HG02840 (cell line): ENCODE data around the gene NEK10.

Experiments used
- ATAC-seq: cut with Tn5 transposase; IDR thresholded peaks from one replicate; pipeline ENCODE4 v1.9.1; 2021; ENCODE audit warnings: mild to moderate bottlenecking, moderate library complexity, moderate number of reproducible peaks; ENCODE audit not compliant: unreplicated experiment, low FRiP score

The NEK10 gene

DNA sequence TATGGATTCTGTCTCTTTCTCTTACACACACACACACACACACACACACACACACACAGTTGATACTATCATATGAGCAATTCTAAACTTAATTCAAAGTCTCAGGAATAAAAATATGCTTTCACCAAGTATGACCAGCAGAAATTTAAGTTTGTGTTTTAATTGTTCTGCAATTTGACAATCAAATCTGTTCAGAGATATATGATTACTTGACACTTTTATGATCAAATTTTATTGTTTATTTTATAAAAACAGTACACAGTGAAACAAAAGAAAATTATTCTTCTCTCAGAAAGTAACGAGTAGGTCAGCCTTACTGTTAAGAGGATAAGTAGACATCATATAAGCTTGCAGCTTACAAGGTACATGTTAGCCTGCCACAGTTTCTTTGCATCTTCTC is 114.3 kb downstream of the NEK10 start:
- no peak for ATAC-seq

DNA sequence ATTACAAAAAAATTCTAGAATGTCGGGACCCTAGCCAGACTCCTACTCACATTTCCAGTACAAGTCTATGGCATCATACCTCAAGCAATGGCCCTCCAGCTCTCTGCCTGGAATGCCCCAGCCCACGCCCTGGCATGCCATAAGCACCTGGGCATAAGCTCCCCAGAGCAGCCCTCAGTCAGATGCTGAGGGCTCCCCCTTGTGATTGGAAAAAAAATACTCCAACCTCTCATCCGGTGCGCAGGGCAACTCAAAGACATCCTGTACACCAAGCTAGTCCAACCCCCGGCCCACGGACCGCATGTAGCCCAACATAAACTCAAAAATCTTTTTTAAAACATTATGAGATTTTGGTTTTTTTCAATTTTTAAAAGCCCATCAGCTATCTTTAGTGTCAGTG is 115.4 kb downstream of the NEK10 start:
- ATAC-seq, result no peak

DNA sequence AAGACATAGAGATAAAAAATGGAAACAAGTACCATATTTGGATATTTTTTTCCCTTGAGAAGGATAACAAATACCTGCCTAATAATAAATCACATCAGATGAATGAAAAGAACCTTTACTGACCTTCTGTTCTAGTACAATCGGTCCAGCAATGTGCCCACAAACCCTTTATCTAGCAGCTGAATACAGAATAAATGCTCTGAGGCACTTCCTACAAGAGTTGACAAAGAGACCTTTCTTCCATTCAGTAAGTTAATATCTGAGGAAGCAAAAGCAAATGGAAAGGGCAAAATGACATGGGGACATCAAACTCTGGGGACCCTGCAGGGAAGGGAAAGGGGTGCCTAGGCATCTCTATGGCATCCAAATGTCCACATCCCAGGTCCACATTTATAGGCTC is 115.8 kb downstream of the NEK10 start:
- no peak for ATAC-seq

DNA sequence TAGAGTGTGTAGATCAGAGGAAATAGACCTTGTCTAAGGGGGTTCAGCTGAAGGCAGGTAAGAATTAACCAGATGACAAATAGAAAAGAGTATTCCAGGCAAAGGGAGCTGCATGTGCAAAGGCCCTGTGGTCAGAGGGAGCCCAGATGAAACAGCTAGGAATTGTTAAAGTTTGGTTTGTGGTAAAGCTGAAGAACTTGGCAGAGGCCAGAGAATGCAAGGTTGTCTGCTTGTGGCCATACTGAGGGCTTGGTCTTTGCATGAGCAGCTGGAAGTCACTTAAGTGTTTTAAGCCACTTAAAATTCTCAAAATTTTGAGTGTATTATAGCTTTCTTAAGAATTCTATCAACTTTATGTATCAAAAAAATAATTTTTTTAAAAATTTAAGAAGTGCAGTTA is 116.5 kb downstream of the NEK10 start:
- ATAC-seq, result no peak

DNA sequence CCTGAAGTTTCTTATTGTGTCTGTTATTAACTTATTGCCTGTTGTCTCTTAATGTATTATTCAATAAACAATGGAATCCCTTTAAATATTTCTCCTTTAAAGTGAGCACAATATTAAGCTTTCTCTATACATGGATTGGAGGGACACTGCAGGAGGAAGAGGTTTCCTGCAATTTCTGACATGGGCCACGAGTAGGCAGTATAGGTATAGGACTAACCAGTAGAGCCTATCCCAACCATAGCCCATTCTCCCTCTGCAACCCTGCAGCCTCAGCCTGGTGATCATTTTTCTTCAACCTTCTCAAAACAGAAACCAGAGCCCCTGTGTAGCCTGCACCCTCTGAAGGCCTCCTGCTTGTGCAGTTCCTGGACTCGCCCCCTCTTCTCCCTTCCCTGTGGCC is 124.8 kb downstream of the NEK10 start:
- ATAC-seq, result no peak

DNA sequence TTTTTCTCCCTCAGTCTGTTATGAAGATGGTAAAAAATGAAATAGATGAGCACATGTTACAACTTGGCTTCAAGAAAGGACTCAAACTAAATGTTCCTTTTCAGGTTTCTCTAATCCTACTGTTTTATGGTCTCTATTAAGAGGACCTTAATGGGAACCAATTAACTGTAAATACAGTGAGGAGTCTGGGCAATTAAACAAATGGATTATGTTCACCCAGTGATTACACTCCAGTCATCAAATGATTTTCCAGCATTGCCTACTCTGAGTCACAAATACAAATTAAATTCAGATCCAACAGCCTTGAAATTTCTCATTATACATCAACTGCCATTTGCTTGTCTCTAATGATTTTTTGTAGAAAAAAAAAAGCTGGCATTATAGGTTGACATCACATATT is 129.2 kb downstream of the NEK10 start:
- no peak for ATAC-seq

DNA sequence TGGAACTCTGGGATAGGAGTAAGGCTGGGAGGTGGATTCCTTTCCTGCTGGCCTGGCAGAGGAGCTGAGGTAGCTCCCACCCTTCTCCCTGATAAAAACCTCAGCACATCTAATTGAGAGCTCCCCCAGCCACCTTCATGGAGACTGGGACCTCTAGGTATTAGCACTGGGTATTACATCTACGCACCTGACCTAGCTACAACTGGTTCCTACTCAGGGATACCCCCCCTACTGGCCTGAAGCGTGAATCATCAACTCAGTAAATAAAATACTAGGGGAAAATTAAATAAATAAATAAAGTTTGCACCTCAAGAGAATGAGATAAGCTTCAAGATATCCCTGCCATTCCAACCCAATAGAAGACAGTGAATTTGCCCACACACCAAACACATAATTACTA is 140.4 kb downstream of the NEK10 start:
- no peak for ATAC-seq

DNA sequence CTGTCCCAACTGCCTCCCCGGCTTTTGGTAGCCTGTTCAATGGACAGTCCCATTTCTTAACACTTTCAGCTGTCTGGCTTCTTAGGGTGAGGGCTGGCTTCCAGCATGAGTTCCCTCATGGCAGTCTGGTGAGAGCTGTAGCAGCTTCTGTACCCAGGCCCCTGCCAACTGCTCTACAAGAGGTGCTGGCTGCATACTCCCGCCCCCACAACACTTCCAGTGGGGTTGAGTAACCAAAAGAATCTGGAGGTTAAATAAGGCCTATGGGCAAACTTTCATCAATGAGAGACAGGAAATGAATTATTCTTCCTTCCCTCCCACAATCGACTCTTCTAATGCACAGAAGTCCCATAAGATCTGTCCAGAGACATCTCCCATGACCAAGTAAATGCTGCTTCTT is 145.0 kb downstream of the NEK10 start:
- no peak for ATAC-seq

DNA sequence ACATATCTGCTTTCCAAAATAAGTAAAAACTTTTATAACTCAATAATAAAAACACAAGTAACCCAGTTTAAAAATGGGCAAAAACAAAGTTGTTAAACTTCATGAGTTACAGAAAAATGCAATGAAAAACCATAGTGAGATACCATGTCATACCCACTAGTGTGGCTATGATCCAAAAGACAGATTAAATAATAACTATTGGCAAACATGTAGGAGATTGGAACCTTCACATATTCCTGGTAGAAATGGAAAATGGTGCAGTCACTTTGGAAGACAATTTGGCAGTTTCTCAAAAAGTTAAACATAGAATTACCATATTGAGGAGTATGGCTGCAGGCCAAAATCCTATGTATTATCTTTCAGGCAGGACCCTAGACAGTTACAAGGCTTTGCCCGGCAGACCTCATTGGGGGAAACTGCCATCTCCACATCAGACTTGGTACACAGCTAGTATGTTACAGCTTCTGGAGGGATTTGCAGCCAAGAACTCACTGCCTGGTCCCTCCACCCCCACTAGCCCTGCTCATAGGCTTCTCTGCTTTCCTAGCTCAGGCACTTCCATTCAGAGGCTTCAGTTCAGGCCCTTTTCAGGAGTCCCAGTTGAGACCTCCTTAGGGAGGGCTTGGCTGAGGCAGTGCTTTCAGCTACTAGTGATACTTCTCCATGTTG is 147.8 kb downstream of the NEK10 start:
- ATAC-seq, result no peak

DNA sequence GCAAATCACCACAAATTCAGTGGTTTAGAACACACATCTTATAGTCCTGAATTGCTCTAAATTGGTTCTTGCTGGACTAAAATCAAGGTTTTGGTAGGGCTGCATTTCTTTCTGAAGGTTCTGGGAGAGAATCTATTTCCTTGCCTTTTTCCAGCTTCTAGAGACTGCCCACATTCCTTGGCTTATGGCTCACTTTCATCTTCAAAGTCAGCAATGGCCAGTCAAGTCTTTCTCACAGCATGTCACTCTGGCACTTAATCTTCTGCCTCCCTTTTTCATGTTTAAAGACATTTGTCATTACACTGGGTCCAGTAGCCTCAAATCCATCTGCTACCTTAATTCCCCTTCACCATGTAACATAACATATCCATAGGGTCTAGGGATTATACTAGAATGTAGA is 149.0 kb downstream of the NEK10 start:
- no peak for ATAC-seq

DNA sequence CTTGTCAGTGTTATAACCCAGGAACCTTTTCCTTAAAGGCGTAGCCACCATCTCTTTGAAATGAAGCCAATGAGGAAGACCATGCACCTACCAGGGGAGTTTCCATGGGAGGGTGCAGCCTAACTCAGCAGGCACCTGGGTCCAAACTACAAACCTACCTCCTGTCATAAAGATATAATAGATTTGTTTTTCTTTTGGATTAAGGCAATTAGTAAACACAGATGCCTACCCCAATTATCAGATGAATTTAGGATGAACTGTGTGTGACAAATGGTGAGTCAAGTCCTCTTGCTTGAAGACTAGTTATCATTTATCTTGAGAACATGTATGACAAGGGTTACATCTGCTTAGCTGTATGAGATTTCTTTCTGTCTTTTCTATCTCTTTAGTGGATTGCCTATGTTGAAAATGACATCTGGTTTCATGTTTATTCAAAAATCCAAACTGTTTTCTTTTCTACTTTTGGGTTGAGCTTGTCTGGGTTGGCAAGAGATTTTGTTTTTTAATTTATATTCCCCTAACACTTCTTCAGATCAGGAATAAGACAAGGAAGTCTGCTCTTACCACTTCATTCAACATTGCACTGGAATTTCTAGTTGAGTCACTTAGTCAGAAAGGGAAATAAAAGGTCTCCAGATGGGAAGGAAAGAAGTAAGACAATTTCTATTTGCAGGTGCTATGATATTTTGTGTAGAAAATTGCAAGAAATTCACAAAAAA is 149.9 kb downstream of the NEK10 start:
- no peak for ATAC-seq

DNA sequence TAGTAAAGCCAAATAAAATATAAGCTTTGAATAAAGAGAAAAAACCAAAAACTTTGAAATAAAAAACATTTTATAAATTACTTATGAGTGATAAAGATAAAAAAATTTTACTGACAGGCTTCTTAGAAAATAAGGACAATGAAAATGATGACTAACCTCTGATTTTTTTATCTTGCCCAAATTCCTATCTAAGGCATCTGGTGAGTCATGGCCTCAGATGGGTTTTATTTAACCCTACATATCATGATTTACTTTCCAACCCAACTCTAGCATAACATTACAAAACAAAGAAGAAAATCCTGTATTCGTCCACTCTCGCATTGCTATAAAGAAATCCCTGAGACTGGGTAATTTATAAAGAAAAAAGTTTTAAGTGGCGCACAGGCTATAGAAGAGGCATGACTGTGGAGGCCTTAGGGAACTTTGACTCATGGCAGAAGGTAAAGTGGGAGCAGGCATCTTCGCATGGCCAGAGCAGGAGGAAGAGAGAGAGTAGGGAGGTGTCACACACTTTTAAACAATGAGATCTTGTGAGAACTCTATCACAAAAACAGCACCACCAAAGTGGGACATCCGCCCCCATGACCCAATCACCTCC is 152.1 kb downstream of the NEK10 start:
- ATAC-seq, result no peak

DNA sequence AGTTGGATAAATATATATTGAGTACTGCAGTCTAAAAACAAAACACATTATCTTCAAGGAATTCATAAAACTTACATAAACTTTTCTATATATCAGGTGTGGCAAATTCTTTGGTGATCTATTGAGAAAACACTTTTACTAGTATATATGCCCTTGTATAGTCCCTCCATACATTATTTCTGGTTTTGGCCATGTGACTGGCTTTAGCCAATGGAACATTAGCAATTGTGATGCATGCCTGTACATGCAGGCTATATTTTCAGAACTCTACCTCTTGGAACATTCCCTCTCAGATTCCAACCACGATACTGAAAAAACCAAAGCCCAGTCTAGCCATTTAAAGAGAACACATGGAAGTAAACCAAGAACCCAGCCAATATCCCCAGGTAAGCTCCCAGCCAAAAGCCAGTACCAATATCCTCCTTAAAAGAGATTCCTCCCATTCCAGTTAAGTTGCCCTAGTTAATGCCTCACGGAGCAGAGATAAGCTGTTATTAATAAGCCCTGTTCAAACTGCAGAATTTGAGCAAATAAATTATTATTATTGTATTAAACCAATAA is 152.8 kb downstream of the NEK10 start:
- ATAC-seq, result no peak

DNA sequence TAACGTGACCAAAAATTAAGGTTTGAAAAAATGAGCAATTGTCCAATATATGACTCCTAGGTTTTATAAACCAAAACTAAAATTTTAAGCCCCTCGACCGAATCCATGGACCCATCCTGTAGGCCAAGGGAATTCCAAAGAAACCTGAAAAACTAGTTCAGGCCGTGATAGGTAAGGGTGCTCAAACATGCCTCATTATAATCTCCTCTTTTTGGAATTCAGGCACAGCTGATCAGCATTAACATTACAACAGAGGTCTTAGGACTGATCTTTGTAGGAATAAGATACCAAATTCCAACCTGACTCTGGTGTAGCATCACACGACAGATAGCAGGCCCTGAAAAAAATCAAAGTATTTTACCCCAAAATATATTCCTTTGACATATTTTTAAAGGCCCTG is 155.7 kb downstream of the NEK10 start:
- ATAC-seq, result no peak

DNA sequence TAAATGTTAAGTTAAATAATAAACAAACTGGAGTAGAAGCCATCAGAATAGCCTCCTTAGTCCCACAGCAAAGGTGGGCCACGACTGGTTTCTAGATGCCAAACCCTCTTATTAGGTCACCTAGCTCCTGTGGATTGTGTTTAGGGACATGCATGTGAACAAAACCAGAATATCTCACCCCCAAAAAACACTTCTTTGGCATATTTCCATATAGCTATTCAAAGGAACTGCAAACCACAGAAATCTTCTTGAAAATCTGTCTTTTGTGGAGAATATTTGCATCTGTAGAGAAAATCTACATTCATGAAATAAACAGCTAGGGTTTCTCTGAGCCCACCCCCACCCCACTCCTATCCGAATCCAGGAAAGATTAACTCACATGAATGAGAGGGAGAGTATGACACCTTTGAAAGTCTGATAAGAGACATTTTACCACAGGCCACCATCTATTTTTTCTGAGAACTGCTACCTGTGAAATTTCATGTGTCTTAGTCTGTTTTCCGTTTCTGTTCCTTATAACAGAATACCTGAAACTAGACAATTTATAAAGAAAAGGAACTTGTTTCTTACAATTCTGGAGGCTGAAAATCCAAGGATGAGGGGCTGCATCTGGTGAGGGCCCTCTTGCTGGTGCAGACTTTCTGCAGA is 159.4 kb downstream of the NEK10 start:
- ATAC-seq, result no peak

DNA sequence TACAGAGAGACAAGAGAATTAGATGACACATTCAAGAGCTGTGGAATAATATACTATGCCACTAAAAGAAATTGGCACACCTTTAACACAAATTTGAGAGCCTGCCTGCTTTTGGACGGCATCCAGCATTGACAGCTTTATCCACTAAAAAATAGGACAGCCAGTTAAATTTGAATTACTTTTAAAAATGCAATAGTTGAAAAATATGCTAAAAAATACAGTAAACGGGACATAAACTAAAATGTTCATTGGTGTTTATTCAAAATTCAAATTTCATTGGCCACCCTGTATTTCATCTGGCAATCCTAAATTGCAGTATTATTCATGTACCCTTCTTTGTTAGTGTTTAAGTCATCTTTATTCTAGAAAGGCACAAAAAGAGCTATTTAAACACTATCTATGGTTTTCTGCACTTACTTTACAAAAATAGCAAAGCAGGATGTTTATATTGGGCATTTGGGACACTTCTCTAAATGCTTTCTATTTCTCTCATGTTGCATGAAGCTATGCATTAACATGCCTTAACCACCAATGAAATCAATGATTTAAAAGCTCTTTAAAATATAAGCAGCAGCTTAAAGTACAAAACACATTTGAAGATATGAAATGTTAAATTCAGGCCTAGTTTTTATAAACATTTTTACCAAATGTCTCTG is 160.1 kb downstream of the NEK10 start:
- no peak for ATAC-seq

DNA sequence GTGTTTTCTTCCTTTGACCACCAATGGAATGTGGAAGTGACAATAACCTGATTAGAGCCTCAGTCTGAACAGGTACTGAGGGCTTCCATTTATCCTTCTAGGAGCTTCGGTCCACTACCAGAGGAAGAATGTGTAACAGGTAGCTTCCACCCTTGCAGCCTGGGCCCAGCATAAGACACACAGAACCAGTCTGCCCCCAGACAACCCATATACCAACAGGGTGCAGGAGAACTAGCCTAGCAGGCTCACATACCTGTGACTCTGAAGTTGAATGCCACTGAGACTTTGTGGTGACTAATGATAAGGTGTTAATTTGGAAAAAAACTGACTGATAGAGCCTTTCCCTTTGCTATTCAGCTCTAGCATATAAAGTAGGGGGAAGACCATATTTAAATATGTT is 166.2 kb downstream of the NEK10 start:
- ATAC-seq, result no peak

DNA sequence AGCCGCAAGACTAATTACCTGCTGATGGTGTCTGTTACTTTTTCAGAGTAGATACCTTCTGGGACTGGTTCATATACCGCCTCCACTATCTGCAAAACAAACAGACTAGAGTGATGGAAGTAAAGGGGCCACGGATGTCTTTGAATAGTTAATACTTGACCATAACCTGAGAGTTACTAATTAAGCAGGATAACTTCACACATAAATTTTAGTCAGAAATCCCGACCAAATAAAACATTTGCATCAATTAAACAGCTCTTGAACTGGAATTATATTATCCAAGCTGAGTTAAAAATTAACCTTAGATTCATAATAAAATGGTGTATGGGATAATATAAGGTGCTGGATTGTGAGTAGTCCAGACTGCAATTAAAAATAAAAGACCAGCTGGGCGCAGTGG is 167.7 kb downstream of the NEK10 start:
- no peak for ATAC-seq

DNA sequence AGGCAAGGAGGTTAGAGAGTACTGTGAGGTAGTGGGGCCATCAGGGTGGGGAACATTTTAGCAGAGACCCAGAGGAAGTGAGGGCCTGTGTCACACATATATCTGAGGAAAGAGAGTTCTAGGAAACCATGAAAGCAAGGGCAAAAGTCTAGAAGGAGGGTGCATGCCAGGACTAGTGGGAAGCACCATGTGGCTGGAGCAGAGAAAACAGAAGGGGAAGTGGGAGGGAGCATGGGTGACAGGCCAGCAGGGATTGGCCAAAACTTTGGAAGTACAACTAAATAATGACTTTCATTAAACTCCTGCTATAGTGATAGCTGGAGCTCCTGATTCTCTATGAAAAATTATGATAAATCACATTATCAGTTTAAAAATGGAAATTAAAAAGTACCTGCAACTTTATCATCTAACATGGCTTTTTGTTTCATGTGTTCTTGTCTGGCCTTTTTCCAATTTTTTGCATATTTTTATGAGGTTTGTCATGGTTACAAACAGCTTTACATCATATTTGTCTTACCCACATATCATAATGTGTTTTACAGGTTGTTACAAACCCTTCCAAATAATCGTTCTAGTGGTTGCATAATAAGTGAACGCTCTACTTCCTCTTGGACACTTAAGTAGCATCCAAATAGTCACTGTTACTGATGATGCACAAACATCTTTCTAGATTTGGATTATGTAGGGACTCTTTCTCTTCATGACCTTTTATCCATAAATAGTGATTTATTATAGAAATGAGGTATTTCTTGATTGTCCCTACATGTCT is 168.3 kb downstream of the NEK10 start:
- no peak for ATAC-seq

DNA sequence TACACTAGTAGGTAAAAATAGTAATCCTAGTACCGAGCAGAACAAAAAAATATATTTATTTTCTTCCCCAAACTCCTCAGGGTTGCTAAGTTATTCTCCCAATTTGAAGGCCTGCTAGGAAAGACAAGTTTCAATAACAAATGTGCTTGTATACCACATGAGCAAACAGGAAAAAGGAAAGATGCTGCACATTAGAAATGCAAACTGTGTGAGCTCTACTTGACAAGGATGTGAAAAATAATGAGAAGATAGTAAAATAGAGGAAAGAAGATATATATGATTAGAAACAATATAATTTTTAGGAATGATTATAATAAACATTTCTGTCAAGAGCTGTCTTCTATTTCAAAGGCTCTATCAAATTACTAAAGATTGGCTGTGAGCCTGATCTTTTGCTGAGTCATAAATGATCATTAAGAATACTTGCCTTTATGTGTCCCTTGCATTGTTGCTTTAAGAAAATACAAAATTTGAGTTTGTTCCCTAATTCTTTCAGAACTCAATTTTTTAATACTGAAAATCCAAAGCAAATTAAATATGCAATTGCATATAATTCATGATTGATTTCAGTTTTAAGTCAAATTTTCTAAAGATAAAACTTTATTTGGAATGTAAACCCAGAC is 174.2 kb downstream of the NEK10 start:
- no peak for ATAC-seq
